Neuronal stem cell (in vitro differentiated cells): ENCODE measurements around the gene UGT1A6.

Experiments
- DNase-seq: peaks from one replicate; pipeline ENCODE4 v3.0.0-alpha.2; 2013; ENCODE audit warnings: low spot score
- H2AFZ ChIP-seq: one replicate; pipeline ENCODE4 v1.6.1; 2013; ENCODE audit warnings: mild to moderate bottlenecking, low read length, inconsistent platforms
- H2AK5ac ChIP-seq: 2 replicates; pipeline ENCODE4 v1.6.1; 2013; ENCODE audit warnings: low read depth, mild to moderate bottlenecking, inconsistent platforms, low read length, moderate library complexity, mixed read lengths
- H2BK120ac ChIP-seq: 2 replicates; pipeline ENCODE4 v1.6.1; 2013; ENCODE audit warnings: low read depth, mild to moderate bottlenecking, inconsistent platforms, low read length, moderate library complexity, mixed read lengths
- H2BK12ac ChIP-seq: one replicate; pipeline ENCODE4 v1.6.1; 2013; ENCODE audit warnings: low read length, inconsistent platforms
- H2BK15ac ChIP-seq: 2 replicates; pipeline ENCODE4 v1.6.1; 2013; ENCODE audit warnings: mild to moderate bottlenecking, low read length, inconsistent platforms, mixed read lengths
- H2BK5ac ChIP-seq: one replicate; pipeline ENCODE4 v1.6.1; 2013; ENCODE audit warnings: inconsistent platforms, mild to moderate bottlenecking, low read length, moderate library complexity
- H3K14ac ChIP-seq: one replicate; pipeline ENCODE4 v1.6.1; 2013; ENCODE audit warnings: low read length, inconsistent platforms
- H3K18ac ChIP-seq: 2 replicates; pipeline ENCODE4 v1.6.1; 2013; ENCODE audit warnings: low read length, inconsistent platforms
- H3K23ac ChIP-seq: 2 replicates; pipeline ENCODE4 v1.6.1; 2013; ENCODE audit warnings: low read depth, mild to moderate bottlenecking, mixed read lengths, low read length, inconsistent platforms; ENCODE audit not compliant: poor library complexity
- H3K27ac ChIP-seq: replicated peaks from 3 replicates; pipeline ENCODE4 v1.5.1; 2013; ENCODE audit warnings: low read length, inconsistent platforms
- H3K27me3 ChIP-seq, 3 experiments: 2 replicates each; pipeline ENCODE4 v1.6.1; 2013; ENCODE audit warnings: low read length in 3 of 3, mild to moderate bottlenecking in 2 of 3, inconsistent platforms in 1 of 3, low read depth in 1 of 3, mixed read lengths in 1 of 3, moderate library complexity in 1 of 3; ENCODE audit not compliant: control insufficient read depth in 3 of 3, insufficient read depth in 3 of 3
- H3K36me3 ChIP-seq, 2 donors: replicated peaks in 1 of 2; 2 replicates each; pipeline ENCODE4 v1.6.1; 2013; ENCODE audit warnings: low read length in 2 of 2; ENCODE audit not compliant: control insufficient read depth in 2 of 2, insufficient read depth in 2 of 2
- H3K4ac ChIP-seq: 2 replicates; pipeline ENCODE4 v1.6.1; 2013; ENCODE audit warnings: inconsistent platforms, mild to moderate bottlenecking, low read length, moderate library complexity
- H3K4me1 ChIP-seq, 2 donors: 1 replicate in 1 of 2; 2 replicates in 1 of 2; pipeline ENCODE4 v1.6.1; 2013; ENCODE audit warnings: low read length in 2 of 2, low read depth in 1 of 2; ENCODE audit not compliant: control insufficient read depth in 2 of 2, insufficient read depth in 1 of 2
- H3K4me2 ChIP-seq: one replicate; pipeline ENCODE4 v1.6.1; 2013; ENCODE audit warnings: mild to moderate bottlenecking, low read length, inconsistent platforms; ENCODE audit not compliant: insufficient read depth, poor library complexity, severe bottlenecking
- H3K4me3 ChIP-seq, 2 donors: 2 replicates each; pipeline ENCODE4 v1.5.1; 2013; ENCODE audit warnings: low read length in 2 of 2, mild to moderate bottlenecking in 2 of 2, inconsistent platforms in 1 of 2, moderate library complexity in 1 of 2
- H3K79me1 ChIP-seq: one replicate; pipeline ENCODE4 v1.6.1; 2013; ENCODE audit warnings: low read depth, mild to moderate bottlenecking, inconsistent platforms, low read length, moderate library complexity
- H3K9ac ChIP-seq: one replicate; pipeline ENCODE4 v1.6.1; 2013; ENCODE audit warnings: mild to moderate bottlenecking, low read depth, low read length, inconsistent platforms; ENCODE audit not compliant: poor library complexity
- H3K9me3 ChIP-seq, 2 donors: replicated peaks in 1 of 2; 2 replicates each; pipeline versions ENCODE3 to v1.6.1; 2013; ENCODE audit warnings: low read length in 2 of 2, mild to moderate bottlenecking in 2 of 2, inconsistent platforms in 1 of 2, low read depth in 1 of 2, mixed read lengths in 1 of 2, moderate library complexity in 1 of 2; ENCODE audit not compliant: control insufficient read depth in 2 of 2, insufficient read depth in 1 of 2
- H4K8ac ChIP-seq: one replicate; pipeline ENCODE4 v1.6.1; 2013; ENCODE audit warnings: low read depth, mild to moderate bottlenecking, inconsistent platforms, low read length, moderate library complexity
- H4K91ac ChIP-seq: one replicate; pipeline ENCODE4 v1.6.1; 2013; ENCODE audit warnings: low read length, low read depth, mild to moderate bottlenecking, inconsistent platforms; ENCODE audit not compliant: poor library complexity
- WGBS, 2 donors: extraction: QIAGEN DNeasy Blood & Tissue Kit; methylation state at CpG; one replicate each; pipeline ENCODE4 v1.1.7; 2013; ENCODE audit warnings: missing lambda C conversion rate in 2 of 2, mixed read lengths in 1 of 2; ENCODE audit not compliant: insufficient read length in 2 of 2, insufficient replicate concordance in 1 of 2; ENCODE audit errors: extremely low coverage in 2 of 2; 5-methylcytosine and 5-hydroxymethylcytosine counted together

The UGT1A6 gene

GRCh38 chr2:233758849-233759248, 66.2 kb downstream of the UGT1A6 start:
- Histone ChIP-seq H2AFZ (no peak overlapping the region), H3K27ac (no peak overlapping the region), H3K9me3 (peaks cover 0 to 3% of the 10 kb centered on the region in 2 donors), H3K36me3 (no peaks in the 10 kb centered on the region), H2BK12ac (no peak overlapping the region), H2BK15ac (no peak overlapping the region), H3K23ac (no peak overlapping the region), H3K27me3 (no peaks in the 10 kb centered on the region), H3K4ac (no peak overlapping the region), H2BK5ac (no peak overlapping the region), H3K14ac (no peak overlapping the region), H2BK120ac (no peak overlapping the region), H4K91ac (no peak overlapping the region), H3K79me1 (no peaks in the 10 kb centered on the region), H3K18ac (no peak overlapping the region), H2AK5ac (no peak overlapping the region), H3K4me2 (no peak overlapping the region), H3K9ac (no peak overlapping the region), H3K4me3 (no peak overlapping the region), H4K8ac (no peak overlapping the region), H3K4me1 (no peaks in the 10 kb centered on the region)
- WGBS, 2 donors: no CpG with 5 or more reads among the region's 2 CpGs
- no peak for DNase-seq

DNA sequence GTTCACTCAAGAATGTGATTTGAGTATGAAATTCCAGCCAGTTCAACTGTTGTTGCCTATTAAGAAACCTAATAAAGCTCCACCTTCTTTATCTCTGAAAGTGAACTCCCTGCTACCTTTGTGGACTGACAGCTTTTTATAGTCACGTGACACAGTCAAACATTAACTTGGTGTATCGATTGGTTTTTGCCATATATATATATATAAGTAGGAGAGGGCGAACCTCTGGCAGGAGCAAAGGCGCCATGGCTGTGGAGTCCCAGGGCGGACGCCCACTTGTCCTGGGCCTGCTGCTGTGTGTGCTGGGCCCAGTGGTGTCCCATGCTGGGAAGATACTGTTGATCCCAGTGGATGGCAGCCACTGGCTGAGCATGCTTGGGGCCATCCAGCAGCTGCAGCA, 67.4 kb downstream of the UGT1A6 start, which contains the start of gene UGT1A1:
Gene UGT1A1 (plus strand): TSS at position 228 of the 400 bp plus-strand sequence. CDS start 18 bp downstream, at position 246.
- H3K4me3 ChIP-seq: no peak within 1 kb of the TSS
- no peak within 1 kb of the TSS for H2BK120ac ChIP-seq
- peak within 1 kb of the TSS; percentile 6 for H2AFZ ChIP-seq
- H2BK5ac ChIP-seq: peak within 1 kb of the TSS; percentile 18
- H3K9ac ChIP-seq: no peak within 1 kb of the TSS
- H3K36me3 ChIP-seq: no peaks in the 10 kb centered on the region
- no peak within 1 kb of the TSS for H2AK5ac ChIP-seq
- WGBS, 2 donors: no CpG with 5 or more reads among the region's 6 CpGs
- H4K8ac ChIP-seq: no peak within 1 kb of the TSS
- no peak within 1 kb of the TSS for H2BK12ac ChIP-seq
- DNase-seq: no peak
- no peaks in the 10 kb centered on the region for H3K27me3 ChIP-seq
- peak within 1 kb of the TSS; percentile 67 for H3K18ac ChIP-seq
- H3K4me1 ChIP-seq: no peaks in the 10 kb centered on the region
- peaks cover 0 to under 1% of the 10 kb centered on the region in 2 donors for H3K9me3 ChIP-seq
- no peak within 1 kb of the TSS for H3K23ac ChIP-seq
- H4K91ac ChIP-seq: no peak within 1 kb of the TSS
- H3K14ac ChIP-seq: no peak within 1 kb of the TSS
- H3K4ac ChIP-seq: peak within 1 kb of the TSS; percentile 40
- no peak within 1 kb of the TSS for H3K27ac ChIP-seq
- no peak within 1 kb of the TSS for H3K4me2 ChIP-seq
- H3K79me1 ChIP-seq: no peaks in the 10 kb centered on the region
- H2BK15ac ChIP-seq: no peak within 1 kb of the TSS

DNA sequence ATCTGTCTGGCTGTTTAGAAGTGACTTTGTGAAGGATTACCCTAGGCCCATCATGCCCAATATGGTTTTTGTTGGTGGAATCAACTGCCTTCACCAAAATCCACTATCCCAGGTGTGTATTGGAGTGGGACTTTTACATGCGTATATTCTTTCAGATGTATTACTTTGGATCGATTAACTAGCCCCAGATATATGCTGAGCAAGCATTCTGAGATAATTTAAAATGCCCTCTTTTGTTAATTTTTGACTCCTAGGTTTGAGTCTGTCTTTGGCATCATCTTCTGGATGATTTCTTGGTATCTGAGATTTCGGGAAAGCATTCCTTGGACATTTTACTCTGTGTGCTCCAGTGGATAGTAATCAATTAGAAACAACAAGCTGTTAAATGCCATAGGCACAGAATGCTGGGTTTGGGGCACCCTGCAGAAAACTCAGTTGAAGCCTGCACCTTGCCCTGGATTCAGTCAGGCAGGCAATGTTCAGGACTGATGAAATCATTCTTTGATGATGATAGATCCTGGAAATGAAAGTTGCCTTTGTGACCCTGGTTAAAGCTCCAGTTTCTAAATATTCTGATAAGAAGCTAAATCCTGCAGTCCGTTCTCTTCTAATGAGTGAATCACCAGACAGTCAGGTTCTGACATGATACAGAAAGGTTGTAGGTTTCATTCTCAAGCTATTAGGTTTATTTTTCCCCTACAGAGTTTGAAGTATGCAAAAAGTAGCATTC, 68.5 kb downstream of the UGT1A6 start:
- no peak overlapping the region for H4K91ac ChIP-seq
- no peak overlapping the region for H2BK12ac ChIP-seq
- no peak for DNase-seq
- H2AK5ac ChIP-seq: no peak overlapping the region
- no peaks in the 10 kb centered on the region for H3K79me1 ChIP-seq
- H3K27me3 ChIP-seq: no peaks in the 10 kb centered on the region
- no peaks in the 10 kb centered on the region for H3K9me3 ChIP-seq
- H2BK120ac ChIP-seq: no peak overlapping the region
- H4K8ac ChIP-seq: no peak overlapping the region
- no peak overlapping the region for H2BK15ac ChIP-seq
- no peaks in the 10 kb centered on the region for H3K4me1 ChIP-seq
- WGBS, 2 donors: no CpG with 5 or more reads among the region's 4 CpGs
- H3K4me2 ChIP-seq: no peak overlapping the region
- H3K18ac ChIP-seq: no peak overlapping the region
- H3K14ac ChIP-seq: no peak overlapping the region
- no peak overlapping the region for H3K4ac ChIP-seq
- no peak overlapping the region for H3K23ac ChIP-seq
- H2BK5ac ChIP-seq: no peak overlapping the region
- no peak overlapping the region for H2AFZ ChIP-seq
- H3K27ac ChIP-seq: no peak overlapping the region
- H3K36me3 ChIP-seq: no peaks in the 10 kb centered on the region
- H3K9ac ChIP-seq: no peak overlapping the region
- H3K4me3 ChIP-seq: no peak overlapping the region

GRCh38 chr2:233764264-233764663, 71.6 kb downstream of the UGT1A6 start:
- H3K18ac ChIP-seq: no peak overlapping the region
- no peak overlapping the region for H2BK120ac ChIP-seq
- H2AK5ac ChIP-seq: no peak overlapping the region
- H2BK15ac ChIP-seq: no peak overlapping the region
- H3K4me3 ChIP-seq: no peak overlapping the region
- no peak overlapping the region for H4K91ac ChIP-seq
- DNase-seq: no peak
- no peaks in the 10 kb centered on the region for H3K36me3 ChIP-seq
- no peak overlapping the region for H3K4me2 ChIP-seq
- no peak overlapping the region for H3K4ac ChIP-seq
- peaks cover 3 to 6% of the 10 kb centered on the region in 2 donors for H3K4me1 ChIP-seq
- no peak overlapping the region for H3K23ac ChIP-seq
- H3K27me3 ChIP-seq: no peaks in the 10 kb centered on the region
- no peak overlapping the region for H3K14ac ChIP-seq
- no peaks in the 10 kb centered on the region for H3K79me1 ChIP-seq
- no peak overlapping the region for H2AFZ ChIP-seq
- H2BK12ac ChIP-seq: no peak overlapping the region
- no peak overlapping the region for H2BK5ac ChIP-seq
- no peak overlapping the region for H3K9ac ChIP-seq
- no peak overlapping the region for H4K8ac ChIP-seq
- H3K27ac ChIP-seq: no peak overlapping the region
- WGBS, 2 donors: no CpG with 5 or more reads among the region's 7 CpGs
- peaks cover under 1 to 5% of the 10 kb centered on the region in 2 donors for H3K9me3 ChIP-seq
